ENCODE results near the gene SP2. TPM values are rescaled to one million over a fixed set of nuclear protein-coding genes. Genes with fewer than 3 reads are reported as not detected.
A peak's percentile ranks its signal among the peaks of the same experiment; 100 is the strongest.

SP2 gene
- total RNA-seq, 1 donor from 2014 or later, result 16.9 TPM

- H3K27ac Mint-ChIP-seq, result peak overlapping the region; percentile 46
- H3K4me3 Mint-ChIP-seq, result peak overlapping the region; percentile 63
- H3K27me3 Mint-ChIP-seq, result no peaks in the 10 kb centered on the region
- H3K4me1 Mint-ChIP-seq (ENCODE audit: unreplicated experiment), result peaks cover 12% of the 10 kb centered on the region
- peaks cover 3% of the 10 kb centered on the region for H3K36me3 Mint-ChIP-seq
- TF ChIP-seq CTCF (conservative IDR thresholded peaks at IDR 0.05), result no peak
- DNase-seq (ENCODE audit: extremely low spot score, unreplicated experiment), result no peak
- H3K9me3 Mint-ChIP-seq, result no peaks in the 10 kb centered on the region
Measured at GRCh38 chr17:47891545-47892088, 4.4 kb upstream of the SP2 start.

GRCh38 chr17:47894498-47895346 lies 1.3 kb upstream of the SP2 start:
- TF ChIP-seq CTCF (conservative IDR thresholded peaks at IDR 0.05), result no peak
- Mint-ChIP-seq H3K36me3 (peaks cover 6% of the 10 kb centered on the region), H3K27me3 (no peaks in the 10 kb centered on the region), H3K27ac (peak overlapping the region; percentile 97), H3K4me1 (ENCODE audit: unreplicated experiment) (peaks cover 25% of the 10 kb centered on the region), H3K9me3 (no peaks in the 10 kb centered on the region), H3K4me3 (peak overlapping the region; percentile 96)
- no peak for DNase-seq (ENCODE audit: extremely low spot score, unreplicated experiment)

GRCh38 chr17:47895347-47895855 lies 635 bp upstream of the SP2 start:
- H3K27me3 Mint-ChIP-seq, result no peaks in the 10 kb centered on the region
- peak overlapping the region; percentile 96 for H3K4me3 Mint-ChIP-seq
- peaks cover 25% of the 10 kb centered on the region for H3K4me1 Mint-ChIP-seq (ENCODE audit: unreplicated experiment)
- H3K9me3 Mint-ChIP-seq, result no peaks in the 10 kb centered on the region
- no peak for TF ChIP-seq CTCF (conservative IDR thresholded peaks at IDR 0.05)
- DNase-seq (ENCODE audit: extremely low spot score, unreplicated experiment), result no peak
- H3K36me3 Mint-ChIP-seq, result peaks cover 6% of the 10 kb centered on the region
- H3K27ac Mint-ChIP-seq, result peak overlapping the region; percentile 97

- no peak for TF ChIP-seq CTCF (conservative IDR thresholded peaks at IDR 0.05)
- Mint-ChIP-seq H3K27ac (peak overlapping the region; percentile 88), H3K4me1 (ENCODE audit: unreplicated experiment) (peaks cover 29% of the 10 kb centered on the region), H3K27me3 (no peaks in the 10 kb centered on the region), H3K9me3 (no peaks in the 10 kb centered on the region), H3K36me3 (peaks cover 10% of the 10 kb centered on the region), H3K4me3 (peak overlapping the region; percentile 89)
- DNase-seq (ENCODE audit: extremely low spot score, unreplicated experiment), result no peak
Measured at GRCh38 chr17:47896672-47897490, 845 bp downstream of the SP2 start.

GRCh38 chr17:47897561-47897960 lies 1.5 kb downstream of the SP2 start:
- H3K4me3 Mint-ChIP-seq, result peak overlapping the region; percentile 89
- H3K4me1 Mint-ChIP-seq (ENCODE audit: unreplicated experiment), result peaks cover 36% of the 10 kb centered on the region
- peak overlapping the region; percentile 88 for H3K27ac Mint-ChIP-seq
- TF ChIP-seq CTCF (conservative IDR thresholded peaks at IDR 0.05), result no peak
- peaks cover 16% of the 10 kb centered on the region for H3K36me3 Mint-ChIP-seq
- H3K27me3 Mint-ChIP-seq, result no peaks in the 10 kb centered on the region
- no peak for DNase-seq (ENCODE audit: extremely low spot score, unreplicated experiment)
- H3K9me3 Mint-ChIP-seq, result no peaks in the 10 kb centered on the region

Data from type B pancreatic cell (in vitro differentiated cells).